Right kidney (tissue), 1 donor: Measurements from ENCODE around the gene ZMIZ1.
"Not testable (repeated sequence)": the region's sequence is repeated elsewhere in the genome, so short reads cannot be mapped to it uniquely, and the experiment has no call there.

Experiments used
- DNase-seq: peaks from one replicate; pipeline ENCODE4 v3.0.0-alpha.2; 2016

Gene ZMIZ1

GRCh38 chr10:79029478-79030390 lies 39.0 kb upstream of the ZMIZ1 start:
- DNase-seq, result no peak

DNA sequence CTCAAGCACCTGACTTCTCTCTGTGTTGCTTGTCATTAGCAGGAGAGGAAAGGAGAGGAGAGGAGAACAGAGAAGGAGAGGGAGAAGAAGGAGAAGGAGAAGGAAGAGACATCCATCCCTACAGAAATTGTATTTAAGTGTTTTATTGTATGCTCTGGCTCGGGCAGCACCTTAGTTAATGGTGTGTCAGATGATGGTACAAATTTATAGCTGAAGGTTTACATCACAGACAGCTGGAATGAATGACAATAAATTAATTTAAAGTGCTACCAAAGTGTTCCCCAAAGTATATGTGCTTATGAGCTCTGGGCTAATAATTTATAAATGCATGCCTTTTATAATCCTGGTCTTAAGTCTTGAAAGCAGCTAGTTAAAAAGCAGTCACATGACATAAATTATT lies 38.1 kb upstream of the ZMIZ1 start:
- no peak for DNase-seq

GRCh38 chr10:79031723-79032122 lies 37.0 kb upstream of the ZMIZ1 start:
- DNase-seq, result no peak

- DNase-seq, result no peak
Measured at GRCh38 chr10:79034271-79034876, 34.4 kb upstream of the ZMIZ1 start.

GRCh38 chr10:79036416-79036815 lies 32.4 kb upstream of the ZMIZ1 start:
- DNase-seq, result not testable (repeated sequence)

- no peak for DNase-seq
Measured at GRCh38 chr10:79038104-79038840, 30.5 kb upstream of the ZMIZ1 start.

GRCh38 chr10:79038841-79039201 lies 29.9 kb upstream of the ZMIZ1 start:
- DNase-seq, result no peak

GRCh38 chr10:79042639-79043411 lies 25.9 kb upstream of the ZMIZ1 start:
- no peak for DNase-seq

DNA sequence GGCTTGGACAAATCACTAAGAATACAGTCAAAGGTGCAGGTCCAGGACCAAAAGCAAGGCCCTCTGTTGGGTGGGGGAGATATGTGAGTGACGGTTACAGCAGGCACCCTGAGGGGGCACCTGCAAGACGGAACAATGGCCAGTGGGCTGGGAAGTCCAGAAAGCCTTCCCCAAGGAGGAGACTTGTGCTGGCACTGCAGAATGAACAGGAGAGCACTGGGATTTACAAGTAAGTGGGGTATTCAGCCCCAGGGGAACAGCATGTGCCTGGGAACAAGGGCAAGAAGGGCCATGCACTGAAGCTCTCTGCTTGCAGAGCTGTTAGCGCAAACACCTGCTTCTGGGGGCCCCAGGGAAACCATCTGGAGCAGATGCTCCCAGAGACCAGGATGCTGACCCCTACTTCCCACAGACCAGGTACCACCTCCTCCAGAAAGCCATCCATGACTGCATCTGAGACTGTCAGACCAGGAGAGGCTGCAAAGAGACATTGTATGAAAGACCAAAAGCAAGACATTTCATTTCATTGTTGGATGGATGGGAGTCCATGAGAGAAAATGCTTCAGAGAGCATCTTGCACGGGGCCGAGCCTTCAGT lies 24.6 kb upstream of the ZMIZ1 start:
- no peak for DNase-seq

GRCh38 chr10:79044846-79045245 lies 23.9 kb upstream of the ZMIZ1 start:
- DNase-seq, result no peak

DNA sequence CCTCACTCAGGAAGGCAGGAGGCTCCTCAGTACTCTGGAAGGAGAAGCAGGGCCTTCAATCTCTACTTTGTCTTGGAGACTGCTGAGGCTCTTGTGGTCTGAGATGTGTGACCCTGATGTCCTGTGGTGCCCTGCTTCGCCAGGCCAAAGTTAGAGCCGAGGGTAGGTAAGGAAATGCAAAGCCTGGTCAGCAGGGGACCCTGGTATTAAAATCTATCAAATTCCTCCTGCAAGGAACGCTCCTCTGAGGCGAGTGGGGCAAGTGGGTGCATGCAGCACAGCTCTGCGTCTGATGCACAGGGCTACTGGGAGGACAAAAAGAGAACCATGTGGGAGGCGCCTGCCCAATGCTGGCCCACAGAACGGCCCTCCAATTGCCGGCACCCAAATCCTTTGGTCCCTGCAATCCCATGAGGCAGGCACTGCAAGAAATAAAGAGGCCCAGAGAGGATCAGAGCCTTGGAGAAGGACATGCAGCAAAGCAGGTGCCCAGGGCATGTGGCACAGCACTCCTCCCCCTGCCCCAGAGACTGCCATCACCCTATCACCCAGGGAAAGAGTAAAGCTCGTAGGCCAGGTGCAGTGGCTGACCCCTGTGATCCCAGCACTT lies 23.1 kb upstream of the ZMIZ1 start:
- no peak for DNase-seq

DNA sequence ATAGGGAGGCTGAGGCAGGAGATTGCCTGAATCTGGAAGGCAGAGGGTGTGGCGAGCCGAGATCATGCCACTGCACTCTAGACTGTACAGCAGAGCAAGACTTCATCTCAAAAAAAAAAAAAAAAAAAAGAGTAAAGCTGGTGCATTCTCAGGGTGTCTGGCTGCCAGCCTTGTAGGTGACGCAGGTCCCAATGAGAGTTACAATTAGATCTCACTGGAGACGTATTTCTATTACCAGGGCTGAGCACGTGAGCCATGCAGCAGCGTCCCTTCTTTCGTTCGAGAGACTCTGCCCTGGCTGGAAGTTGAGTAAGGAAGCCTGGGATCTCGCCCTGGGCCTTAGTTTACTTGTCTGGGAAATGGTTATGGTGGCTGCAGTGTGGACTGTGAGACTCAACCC lies 22.4 kb upstream of the ZMIZ1 start:
- DNase-seq, result no peak

DNA sequence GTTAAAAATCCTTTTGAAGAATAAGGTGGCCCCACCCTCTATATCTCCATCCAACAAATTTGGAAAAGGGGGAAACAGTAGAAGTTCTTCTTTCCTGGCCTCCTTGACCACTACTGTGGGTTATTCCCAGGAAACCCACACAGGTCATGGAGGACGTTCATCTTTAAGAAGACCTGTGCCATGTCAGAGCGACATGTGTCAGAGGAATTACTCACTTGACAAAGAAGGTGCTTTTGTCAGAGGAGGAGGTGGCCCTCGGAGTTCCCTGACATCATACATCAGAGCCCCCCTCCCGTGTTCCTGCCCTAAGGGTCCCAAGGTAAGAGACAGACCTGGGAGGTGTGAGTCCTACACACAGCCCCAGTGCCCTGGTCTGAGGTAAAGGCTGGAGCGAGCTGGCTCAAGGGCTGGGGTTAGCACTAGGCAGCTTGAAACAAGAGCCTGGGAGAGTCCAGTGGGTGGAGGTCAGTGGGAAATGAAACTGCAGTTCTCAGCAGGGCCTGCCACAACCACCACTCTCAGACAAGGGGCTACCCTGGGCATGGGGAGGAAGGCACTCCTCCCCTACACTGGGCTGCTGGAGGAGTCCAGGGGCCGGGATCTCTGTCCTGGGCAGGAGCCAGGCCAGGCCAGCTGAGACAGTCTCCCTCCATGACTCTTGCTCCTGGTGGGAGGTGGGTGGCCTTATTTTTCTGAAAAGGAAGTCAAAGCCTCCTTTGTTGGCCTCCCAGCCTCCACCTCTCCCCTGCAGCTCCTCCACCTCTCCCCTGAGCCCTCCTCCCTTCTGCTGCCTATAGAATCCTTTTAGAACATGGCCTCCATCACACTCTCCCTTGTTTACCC lies 21.8 kb upstream of the ZMIZ1 start:
- no peak for DNase-seq

- DNase-seq, result no peak
Measured at GRCh38 chr10:79047584-79047874, 21.2 kb upstream of the ZMIZ1 start.

- no peak for DNase-seq
Measured at GRCh38 chr10:79047875-79048638, 20.7 kb upstream of the ZMIZ1 start.

DNA sequence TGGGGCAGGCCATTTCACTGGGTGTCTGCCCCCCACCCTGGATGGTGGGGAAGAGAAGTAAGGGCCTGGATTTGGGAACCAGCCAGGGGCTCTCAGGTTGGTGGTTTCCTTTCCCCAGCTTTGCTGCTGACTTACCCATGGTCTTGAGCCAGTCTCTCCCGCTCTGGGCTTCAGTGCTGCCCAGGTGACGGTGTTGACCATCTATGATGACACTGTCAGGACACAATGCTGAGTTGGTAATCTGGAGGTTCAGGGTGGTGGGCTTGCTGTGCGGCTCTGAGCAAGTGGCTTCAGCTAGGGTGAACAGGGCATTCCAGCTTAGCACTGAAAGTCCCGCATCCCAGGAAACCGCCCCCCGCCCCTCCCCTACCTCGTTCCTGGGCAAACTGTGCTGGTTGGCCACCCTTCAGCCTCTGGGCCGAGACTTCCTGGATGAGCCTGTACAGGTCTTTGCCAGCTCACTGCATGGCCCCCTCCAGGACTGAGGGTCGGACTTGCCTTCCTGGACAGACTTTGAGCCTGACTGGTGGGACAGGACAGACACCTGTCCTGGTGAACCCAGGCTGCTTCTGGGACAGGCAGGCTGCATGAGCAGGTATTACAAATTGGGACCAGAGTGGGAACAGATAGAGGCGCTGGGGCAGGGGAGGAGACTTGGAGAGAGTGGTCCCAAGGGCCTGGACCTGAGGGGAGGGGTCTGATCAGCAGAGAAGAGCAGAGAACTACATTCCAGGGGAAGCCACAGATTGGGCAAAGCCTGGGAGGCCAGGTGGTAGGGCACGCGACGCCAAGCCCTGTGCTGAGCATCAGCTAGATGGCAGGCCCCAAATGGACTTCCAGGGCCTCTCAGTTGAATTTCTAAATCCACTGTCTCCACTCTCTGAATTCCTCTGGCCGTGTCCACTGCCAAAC lies 19.9 kb upstream of the ZMIZ1 start:
- DNase-seq, result no peak

DNA sequence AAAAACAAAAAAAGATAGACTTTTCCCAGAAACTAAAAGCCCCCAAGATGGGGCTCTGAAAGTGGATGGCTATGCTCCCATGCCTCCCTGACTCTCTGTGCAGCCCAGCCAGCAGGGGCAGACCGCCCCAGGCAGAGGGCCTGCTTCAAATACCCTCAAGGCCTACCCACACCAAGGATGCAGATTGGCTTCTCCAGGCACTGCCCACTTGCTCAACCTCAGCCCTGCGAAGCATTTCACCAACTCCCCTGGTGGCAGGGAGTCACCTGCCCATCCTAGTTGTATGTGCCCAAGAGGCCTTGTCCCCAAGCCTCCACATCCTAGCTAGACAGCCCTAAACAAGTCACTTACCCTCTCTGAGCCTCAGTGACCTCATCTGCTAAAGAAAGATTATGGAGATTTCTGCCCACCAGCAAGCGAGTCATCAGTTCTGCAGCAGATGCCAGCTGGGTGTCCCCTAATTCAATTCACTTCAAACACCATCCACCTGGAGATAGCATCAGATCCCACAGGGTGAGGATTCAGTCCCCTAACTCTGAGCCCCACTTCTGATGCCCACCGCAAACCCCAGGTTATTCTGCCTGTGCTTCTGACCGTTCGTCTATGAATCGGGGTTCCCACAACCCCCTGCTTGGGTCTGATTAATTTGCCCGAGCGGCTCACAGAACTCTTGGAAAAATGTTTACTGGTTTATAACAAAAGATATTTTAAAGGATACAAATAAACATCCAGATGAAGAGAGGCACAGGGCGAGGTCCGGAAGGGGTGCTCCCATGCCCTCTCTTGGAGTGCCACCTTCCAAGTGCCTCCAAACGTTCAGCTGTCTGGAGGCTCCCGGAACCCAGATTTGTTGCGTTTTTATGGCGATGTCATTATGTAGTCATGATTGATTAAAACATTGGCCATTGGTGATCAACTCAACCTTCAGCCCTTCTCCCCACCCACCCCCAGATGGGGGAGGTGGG lies 18.6 kb upstream of the ZMIZ1 start:
- no peak for DNase-seq
